SK-N-SH (cell line): ENCODE data around the gene ABCA7. TPM values are rescaled to one million over a fixed set of nuclear protein-coding genes. Genes with fewer than 3 reads are reported as not detected.
A peak's percentile ranks its signal among the peaks of the same experiment; 100 is the strongest.

Experiments used
- CTCF ChIA-PET: fragments of 300-600, 350-600 bp; formaldehyde crosslinking; extraction: SDS; loops from one replicate; lab custom pipeline; 2021; lab: Yijun Ruan, JAX
- POLR2A ChIA-PET: fragments of 350-600 bp; sonication (Branson Sonifier 250); formaldehyde crosslinking; extraction: SDS; loops from one replicate; lab custom pipeline; 2020; ENCODE audit warnings: antibody characterized with exemption, inconsistent platforms; lab: Yijun Ruan, JAX
- DNase-seq: peaks from one replicate; pipeline ENCODE4 v3.0.0; 2012
- H2AFZ ChIP-seq: fragments of 200-600 bp; sonication (generic); 2 replicates; pipeline ENCODE4 v1.8.1; 2016; ENCODE audit warnings: antibody characterized with exemption, mild to moderate bottlenecking, low read depth
- H3F3A ChIP-seq: fragments of 200-600 bp; sonication (generic); replicated peaks from 2 replicates; pipeline ENCODE3; 2016; ENCODE audit warnings: antibody characterized with exemption, mild to moderate bottlenecking; ENCODE audit not compliant: insufficient read depth
- H3K27ac ChIP-seq, 2 experiments: fragments of 200-500 bp in 1 of 2; fragments of 200-600 bp in 1 of 2; sonication (Bioruptor generic) in 1 of 2; sonication (generic), shearing (Covaris generic) in 1 of 2; 2 replicates each; pipeline versions ENCODE4 v1.5.1 to v1.6.1; 2014 to 2016; ENCODE audit warnings: low read depth in 2 of 2, inconsistent platforms in 1 of 2, low read length in 1 of 2, mild to moderate bottlenecking in 1 of 2, mixed read lengths in 1 of 2
- H3K27me3 ChIP-seq: fragments of 200-600 bp; sonication (generic), shearing (Covaris generic); 2 replicates; pipeline ENCODE4 v1.6.1; 2016; ENCODE audit warnings: mixed run types; ENCODE audit not compliant: insufficient read depth
- H3K36me3 ChIP-seq, 2 experiments: fragments of 200-500 bp in 1 of 2; fragments of 200-600 bp in 1 of 2; sonication (Bioruptor generic) in 1 of 2; sonication (generic) in 1 of 2; replicated peaks in 1 of 2; 2 replicates each; pipeline versions ENCODE3 to v1.5.1; 2014 to 2016; ENCODE audit warnings: low read length in 1 of 2, mild to moderate bottlenecking in 1 of 2; ENCODE audit not compliant: insufficient read depth in 2 of 2, control insufficient read depth in 1 of 2
- H3K4me1 ChIP-seq, 2 experiments: fragments of 200-500 bp in 1 of 2; fragments of 200-600 bp in 1 of 2; sonication (Bioruptor generic) in 1 of 2; sonication (generic), shearing (Covaris generic) in 1 of 2; 2 replicates each; pipeline versions ENCODE4 v1.5.1 to v1.6.1; 2014 to 2016; ENCODE audit warnings: low read depth in 1 of 2, low read length in 1 of 2, mixed run types in 1 of 2; ENCODE audit not compliant: insufficient read depth in 2 of 2, control insufficient read depth in 1 of 2
- H3K4me2 ChIP-seq: fragments of 200-600 bp; sonication (generic), shearing (Covaris generic); 2 replicates; pipeline ENCODE4 v1.6.1; 2017; ENCODE audit warnings: mixed run types
- H3K4me3 ChIP-seq, 2 experiments: fragments of 200-500 bp in 1 of 2; fragments of 200-600 bp in 1 of 2; sonication (Bioruptor generic) in 1 of 2; sonication (generic), shearing (Covaris generic) in 1 of 2; 2 replicates each; pipeline versions ENCODE4 v1.5.1 to v1.8.1; 2014 to 2016; ENCODE audit warnings: low read depth in 2 of 2, inconsistent platforms in 1 of 2, low read length in 1 of 2, mild to moderate bottlenecking in 1 of 2, mixed read lengths in 1 of 2, moderate library complexity in 1 of 2
- H3K79me2 ChIP-seq: fragments of 200-600 bp; sonication (generic); 2 replicates; pipeline ENCODE4 v1.8.1; 2017; ENCODE audit warnings: mild to moderate bottlenecking; ENCODE audit not compliant: insufficient read depth
- H3K9ac ChIP-seq: fragments of 200-600 bp; sonication (generic); 2 replicates; pipeline ENCODE4 v1.6.1; 2017; ENCODE audit warnings: mixed run types
- H3K9me2 ChIP-seq: fragments of 200-600 bp; sonication (generic); 2 replicates; pipeline ENCODE4 v1.6.1; 2017; ENCODE audit warnings: mixed run types
- H3K9me3 ChIP-seq: fragments of 200-600 bp; sonication (generic); 2 replicates; pipeline ENCODE4 v1.6.1; 2017; ENCODE audit warnings: mixed run types, mild to moderate bottlenecking, moderate library complexity
- H4K20me1 ChIP-seq: fragments of 200-600 bp; sonication (generic); 2 replicates; pipeline ENCODE4 v1.6.1; 2017; ENCODE audit warnings: mild to moderate bottlenecking, mixed run types; ENCODE audit not compliant: insufficient read depth
- CHD2 ChIP-seq: fragments of 150-350 bp; IDR thresholded peaks from 2 replicates; pipeline ENCODE4 v1.6.1; 2018; ENCODE audit warnings: low read length; ENCODE audit not compliant: partially characterized antibody
- CTCF ChIP-seq: fragments of 200-600 bp; sonication (generic); IDR thresholded peaks from 2 replicates; pipeline ENCODE4 v1.6.1; 2017; ENCODE audit warnings: antibody characterized with exemption, mild to moderate bottlenecking, moderate library complexity
- ELF1 ChIP-seq: IDR thresholded peaks from 2 replicates; pipeline ENCODE4 v1.4.0; 2012
- EZH2phosphoT487 ChIP-seq: fragments of 200-600 bp; sonication (generic); IDR thresholded peaks from 2 replicates; pipeline ENCODE4 v1.6.1; 2017; ENCODE audit warnings: low read depth, mixed run types, mild to moderate bottlenecking, antibody characterized with exemption, moderate library complexity, borderline replicate concordance
- FOSL2 ChIP-seq: IDR thresholded peaks from 2 replicates; pipeline ENCODE4 v1.4.0; 2012; ENCODE audit warnings: low read depth, mild to moderate bottlenecking, moderate library complexity, borderline replicate concordance
- FOXJ3 ChIP-seq: sonication (generic); formaldehyde crosslinking; IDR thresholded peaks from 2 replicates; pipeline ENCODE4 v1.5.1; 2020; ENCODE audit warnings: mild to moderate bottlenecking, missing genetic modification reagents
- FOXM1 ChIP-seq: IDR thresholded peaks from 2 replicates; pipeline ENCODE4 v1.4.0; 2012; ENCODE audit warnings: low read depth, mild to moderate bottlenecking
- GATA2 ChIP-seq: sonication (generic); formaldehyde crosslinking; IDR thresholded peaks from 2 replicates; pipeline ENCODE4 v1.5.0; 2020; ENCODE audit warnings: mild to moderate bottlenecking, missing genetic modification reagents
- IRF3 ChIP-seq: fragments of 150-350 bp; IDR thresholded peaks from 2 replicates; pipeline ENCODE4 v1.6.1; 2016; ENCODE audit warnings: mild to moderate bottlenecking, low read depth, low read length
- MAX ChIP-seq: IDR thresholded peaks from 2 replicates; pipeline ENCODE4 v1.4.0; 2012; ENCODE audit warnings: low read depth
- MEF2A ChIP-seq: IDR thresholded peaks from 2 replicates; pipeline ENCODE4 v1.4.0; 2012; ENCODE audit warnings: low read depth, borderline replicate concordance
- MXI1 ChIP-seq: IDR thresholded peaks from 2 replicates; pipeline ENCODE4 v1.6.1; 2012; ENCODE audit warnings: mild to moderate bottlenecking, low read depth, low read length, improper control_type of control experiment
- NFIC ChIP-seq: IDR thresholded peaks from 2 replicates; pipeline ENCODE4 v1.4.0; 2012; ENCODE audit warnings: borderline replicate concordance
- NRF1 ChIP-seq: IDR thresholded peaks from 2 replicates; pipeline ENCODE4 v1.6.1; 2012; ENCODE audit warnings: low read depth, mild to moderate bottlenecking, low read length
- RAD21 ChIP-seq: IDR thresholded peaks from 2 replicates; pipeline ENCODE4 v1.6.1; 2012; ENCODE audit warnings: mild to moderate bottlenecking, low read length
- RCOR1 ChIP-seq: fragments of 150-350 bp; IDR thresholded peaks from 2 replicates; pipeline ENCODE4 v1.6.1; 2017; ENCODE audit warnings: antibody characterized with exemption, low read length
- REST ChIP-seq: IDR thresholded peaks from 2 replicates; pipeline ENCODE4 v1.6.1; 2012; ENCODE audit warnings: mild to moderate bottlenecking, low read depth, low read length, moderate library complexity
- RFX5 ChIP-seq: IDR thresholded peaks from 2 replicates; pipeline ENCODE4 v1.6.1; 2012; ENCODE audit warnings: mild to moderate bottlenecking, improper control_type of control experiment, low read length
- RXRA ChIP-seq: IDR thresholded peaks from 2 replicates; pipeline ENCODE4 v1.4.0; 2012; ENCODE audit warnings: low read depth, mild to moderate bottlenecking, borderline replicate concordance
- SIN3A ChIP-seq: IDR thresholded peaks from 2 replicates; pipeline ENCODE4 v1.6.1; 2012; ENCODE audit warnings: low read depth, mild to moderate bottlenecking, low read length, moderate library complexity, borderline replicate concordance
- TAF1 ChIP-seq: IDR thresholded peaks from 2 replicates; pipeline ENCODE4 v1.6.1; 2012; ENCODE audit warnings: low read depth, mild to moderate bottlenecking, low read length, moderate library complexity, borderline replicate concordance
- TCF12 ChIP-seq: IDR thresholded peaks from 2 replicates; pipeline ENCODE4 v1.4.0; 2012
- USF1 ChIP-seq: IDR thresholded peaks from 2 replicates; pipeline ENCODE4 v1.4.0; 2012; ENCODE audit warnings: low read depth, borderline replicate concordance
- USF2 ChIP-seq: fragments of 150-350 bp; IDR thresholded peaks from 2 replicates; pipeline ENCODE4 v1.6.1; 2017; ENCODE audit warnings: antibody characterized with exemption, low read length, low read depth, borderline replicate concordance
- YY1 ChIP-seq: IDR thresholded peaks from 2 replicates; pipeline ENCODE4 v1.4.0; 2012; ENCODE audit warnings: low read depth, mild to moderate bottlenecking
- WGBS: methylation state at CpG from one replicate; pipeline ENCODE4 v1.1.6; 2017; ENCODE audit warnings: low lambda C conversion rate; 5-methylcytosine and 5-hydroxymethylcytosine counted together
- polyA plus RNA-seq, 3 experiments: library from polyadenylated mRNA; depleted of rRNA; stranded (reverse); fragments of >200 nt; gene quantifications; 2 replicates each; pipeline ENCODE4 v1.2.3, GENCODE V29; 2012

The ABCA7 gene
- polyA plus RNA-seq, 1 of the 3 experiments (the other 2 are of a cell fraction) = 7.8 TPM

GRCh38 chr19:1094978-1095701 is 55.2 kb downstream of the ABCA7 start, which contains the start of gene POLR2E:
POLR2E (minus strand) TSS chr19:1095375; CDS start chr19:1095315, 60 bp downstream.
- H4K20me1 ChIP-seq = peaks cover 19% of the 10 kb centered on the region
- no peaks in the 10 kb centered on the region for H3K27me3 ChIP-seq
- POLR2A ChIA-PET = no interaction called here
- H3K4me3 ChIP-seq = peak within 1 kb of the TSS; percentile 75 to 76
- H3K79me2 ChIP-seq = peaks cover 26% of the 10 kb centered on the region
- CTCF ChIA-PET = interaction anchor here (1.4 to 1.5 kb wide), 2 partner anchors 18 to 100 kb away, joined by 3 to 7 read pairs; no protein-coding TSS in a partner anchor
- H3K4me2 ChIP-seq = peak within 1 kb of the TSS; percentile 93
- no peaks in the 10 kb centered on the region for H3K9me3 ChIP-seq
- H3K27ac ChIP-seq = peak within 1 kb of the TSS; percentile 29 to 42; a peak in 2 of 4 replicates
- 2% methylated on average over 32 of the region's 81 CpGs for WGBS
- peaks cover 10% of the 10 kb centered on the region for H3F3A ChIP-seq
- peaks cover 9 to 14% of the 10 kb centered on the region in 2 experiments; a peak in 2 of 4 replicates for H3K4me1 ChIP-seq
- DNase-seq = peak; percentile 98
- H2AFZ ChIP-seq = peak within 1 kb of the TSS; percentile 53; the same call in 1 of the 2 replicates
- H3K9ac ChIP-seq = peak within 1 kb of the TSS; percentile 90
- no peaks in the 10 kb centered on the region for H3K9me2 ChIP-seq
- H3K36me3 ChIP-seq = peaks cover 0 to 13% of the 10 kb centered on the region in 2 experiments
- no peak for TF ChIP-seq TCF12
- no peak for TF ChIP-seq FOSL2
- peak; percentile 63; the same call in 1 of the 2 replicates for TF ChIP-seq MXI1
- no peak for TF ChIP-seq RAD21
- TF ChIP-seq ELF1 = no peak; the same call in 1 of the 2 replicates
- TF ChIP-seq CHD2 = peak; percentile 99
- TF ChIP-seq GATA2 (CRISPR knock-in tag) = no peak
- no peak for TF ChIP-seq RXRA
- no peak for TF ChIP-seq IRF3
- no peak for TF ChIP-seq USF2
- peak; percentile 61 for TF ChIP-seq NRF1
- no peak for TF ChIP-seq USF1
- TF ChIP-seq EZH2phosphoT487 = no peak
- TF ChIP-seq RFX5 = no peak
- no peak for TF ChIP-seq MEF2A
- no peak for TF ChIP-seq RCOR1
- TF ChIP-seq YY1 = peak; percentile 78; the same call in 1 of the 2 replicates
- 0 out of 2 replicates have a peak, but pooled peaks have one; percentile 3 for TF ChIP-seq REST
- no peak for TF ChIP-seq CTCF
- TF ChIP-seq TAF1 = peak; percentile 75
- peak; percentile 76; the same call in 1 of the 2 replicates for TF ChIP-seq SIN3A
- no peak for TF ChIP-seq FOXM1
- peak; percentile 53; the same call in 1 of the 2 replicates for TF ChIP-seq MAX
- no peak for TF ChIP-seq FOXJ3 (CRISPR knock-in tag)
- TF ChIP-seq NFIC = no peak
